Nephron progenitor cell (in vitro differentiated cells): ENCODE results near the gene COPA.

Experiments used
- DNase-seq: peaks from one replicate; pipeline ENCODE4 v3.0.0; 2021
- H3K27ac Mint-ChIP-seq: 2 replicates; pipeline ENCODE4 v1.8.0; 2021; ENCODE audit warnings: mild to moderate bottlenecking, moderate library complexity, mixed read lengths
- H3K27me3 Mint-ChIP-seq: 2 replicates; pipeline ENCODE4 v1.8.0; 2021; ENCODE audit warnings: mild to moderate bottlenecking, low read depth, mixed read lengths; ENCODE audit not compliant: poor library complexity
- H3K36me3 Mint-ChIP-seq: 2 replicates; pipeline ENCODE4 v1.8.0; 2021; ENCODE audit warnings: low read depth, mixed read lengths
- H3K4me1 Mint-ChIP-seq: 2 replicates; pipeline ENCODE4 v1.8.0; 2021; ENCODE audit warnings: mixed read lengths
- H3K4me3 Mint-ChIP-seq: 2 replicates; pipeline ENCODE4 v1.8.0; 2021; ENCODE audit warnings: mild to moderate bottlenecking, moderate library complexity, mixed read lengths
- H3K9me3 Mint-ChIP-seq: 2 replicates; pipeline ENCODE4 v1.8.0; 2021; ENCODE audit warnings: mild to moderate bottlenecking, moderate library complexity, mixed read lengths
- CTCF ChIP-seq: fragments of 200-600 bp; sonication (generic); IDR thresholded peaks from 2 replicates; pipeline ENCODE4 v1.5.0; 2021; ENCODE audit warnings: antibody characterized with exemption

COPA gene

DNA sequence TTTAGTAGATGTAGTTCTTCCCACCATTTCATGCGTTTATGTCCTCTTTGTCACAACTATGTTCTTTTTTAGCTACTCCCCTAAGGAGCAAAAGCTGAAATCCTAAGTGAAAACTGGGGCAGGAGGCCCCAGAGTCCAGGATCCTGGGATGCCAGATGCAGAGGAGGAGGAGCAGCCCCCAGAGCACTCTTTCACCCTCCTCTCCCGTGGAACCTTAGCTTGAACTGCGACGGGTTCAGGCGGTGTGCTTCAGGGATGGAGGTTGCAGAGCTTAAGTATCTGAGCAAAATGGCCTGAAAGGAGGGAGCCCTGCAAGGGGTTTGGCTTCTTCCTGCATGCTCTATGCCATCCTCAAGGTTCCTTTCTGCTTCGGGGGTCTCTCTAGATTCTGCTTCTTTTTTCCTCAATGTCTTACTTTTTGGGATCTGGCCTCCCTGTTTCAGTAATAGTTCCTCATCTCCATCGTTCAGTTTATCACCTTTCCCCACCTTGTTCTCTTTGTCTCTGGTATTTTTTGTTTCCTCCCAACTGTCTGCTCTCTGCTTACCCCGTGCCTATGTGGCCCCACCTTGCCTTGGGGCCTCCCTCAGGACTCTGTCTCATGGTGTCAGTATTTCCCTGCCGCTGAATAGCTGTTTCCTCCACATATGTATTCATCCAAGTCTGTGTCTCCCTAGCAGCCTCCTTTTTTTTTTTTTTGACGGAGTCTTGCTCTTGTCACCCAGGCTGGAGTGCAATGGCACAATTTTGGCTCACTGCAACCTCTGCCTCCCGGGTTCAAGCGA is 21.1 kb upstream of the COPA start:
- no peak for DNase-seq
- H3K36me3 Mint-ChIP-seq: peaks cover 11% of the 10 kb centered on the region
- no peak for TF ChIP-seq CTCF
- H3K27me3 Mint-ChIP-seq: peaks cover 3% of the 10 kb centered on the region
- no peaks in the 10 kb centered on the region for H3K9me3 Mint-ChIP-seq
- no peak overlapping the region for H3K4me3 Mint-ChIP-seq
- H3K4me1 Mint-ChIP-seq: peaks cover 43% of the 10 kb centered on the region
- H3K27ac Mint-ChIP-seq: peak overlapping the region; percentile 57

DNA sequence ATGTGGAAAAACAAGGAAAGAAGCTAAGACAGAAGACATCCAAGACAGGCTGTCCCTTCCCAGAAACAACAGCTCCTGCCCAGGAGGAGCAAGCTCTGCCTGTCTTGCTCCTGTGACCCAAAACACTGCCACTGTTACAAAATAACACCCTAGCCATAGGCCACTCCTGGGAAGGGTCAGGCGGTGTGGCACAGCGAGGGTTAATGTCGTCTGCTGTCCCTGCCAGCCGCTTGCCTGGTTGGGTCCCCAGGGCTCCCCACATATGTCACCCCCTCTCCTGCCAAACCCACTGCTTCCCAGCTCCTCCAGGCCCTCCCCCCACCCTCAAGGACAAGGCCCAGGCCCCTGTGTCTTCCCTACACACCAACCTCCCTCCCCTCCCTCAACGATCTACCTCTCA is 20.0 kb upstream of the COPA start:
- peaks cover 21% of the 10 kb centered on the region for H3K36me3 Mint-ChIP-seq
- H3K4me3 Mint-ChIP-seq: no peak overlapping the region
- H3K4me1 Mint-ChIP-seq: peaks cover 43% of the 10 kb centered on the region
- H3K9me3 Mint-ChIP-seq: no peaks in the 10 kb centered on the region
- H3K27ac Mint-ChIP-seq: peak overlapping the region; percentile 85
- no peak for DNase-seq
- H3K27me3 Mint-ChIP-seq: peaks cover 2% of the 10 kb centered on the region
- TF ChIP-seq CTCF: no peak

- Mint-ChIP-seq H3K4me1 (peaks cover 43% of the 10 kb centered on the region), H3K4me3 (no peak overlapping the region), H3K36me3 (peaks cover 27% of the 10 kb centered on the region), H3K27me3 (no peaks in the 10 kb centered on the region), H3K27ac (peak overlapping the region; percentile 85), H3K9me3 (no peaks in the 10 kb centered on the region)
- no peak for TF ChIP-seq CTCF
- DNase-seq: no peak
These were observed 19.3 kb upstream of the COPA start for GRCh38 chr1:160362168-160362957.

- H3K4me1 Mint-ChIP-seq: peaks cover 43% of the 10 kb centered on the region
- DNase-seq: no peak
- no peak for TF ChIP-seq CTCF
- no peaks in the 10 kb centered on the region for H3K27me3 Mint-ChIP-seq
- H3K4me3 Mint-ChIP-seq: no peak overlapping the region
- H3K9me3 Mint-ChIP-seq: no peaks in the 10 kb centered on the region
- H3K27ac Mint-ChIP-seq: peak overlapping the region; percentile 75
- H3K36me3 Mint-ChIP-seq: peaks cover 32% of the 10 kb centered on the region
These were observed 18.7 kb upstream of the COPA start for GRCh38 chr1:160361814-160362167.

DNA sequence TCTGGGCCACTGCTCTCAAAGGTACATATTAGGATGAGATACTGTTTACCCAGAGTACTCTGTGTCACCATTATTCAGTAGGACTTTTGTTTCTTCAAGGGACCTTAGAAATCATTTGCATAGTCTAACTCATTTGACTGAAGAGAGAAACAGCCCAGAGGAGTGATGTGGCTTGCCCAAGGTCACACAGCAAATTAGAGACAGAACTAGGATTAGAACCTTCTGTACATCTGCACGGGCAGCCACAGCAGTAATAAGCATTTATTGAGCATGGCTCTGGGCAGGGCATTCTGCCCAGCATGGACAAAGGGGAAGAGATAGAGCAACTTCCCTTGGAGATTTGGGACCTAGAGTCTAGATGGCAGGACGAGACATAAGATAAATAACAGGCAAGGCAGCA is 18.1 kb upstream of the COPA start:
- DNase-seq: no peak
- no peak for TF ChIP-seq CTCF
- Mint-ChIP-seq H3K9me3 (no peaks in the 10 kb centered on the region), H3K27me3 (no peaks in the 10 kb centered on the region), H3K4me1 (peaks cover 43% of the 10 kb centered on the region), H3K36me3 (peaks cover 38% of the 10 kb centered on the region), H3K27ac (peak overlapping the region; percentile 75), H3K4me3 (no peak overlapping the region)
